IPS-11a (cell line): Measurements from ENCODE around the gene TUBA3E.
"Not testable (repeated sequence)": the region's sequence is repeated elsewhere in the genome, so short reads cannot be mapped to it uniquely, and the experiment has no call there.

Source experiments
- H3K4me3 ChIP-seq: one replicate; pipeline ENCODE4 v1.5.1; 2013; ENCODE audit warnings: low read depth, low read length, control low read depth

The TUBA3E gene

GRCh38 chr2:130162968-130163367 lies 35.3 kb downstream of the TUBA3E start:
- no peak overlapping the region for H3K4me3 ChIP-seq

DNA sequence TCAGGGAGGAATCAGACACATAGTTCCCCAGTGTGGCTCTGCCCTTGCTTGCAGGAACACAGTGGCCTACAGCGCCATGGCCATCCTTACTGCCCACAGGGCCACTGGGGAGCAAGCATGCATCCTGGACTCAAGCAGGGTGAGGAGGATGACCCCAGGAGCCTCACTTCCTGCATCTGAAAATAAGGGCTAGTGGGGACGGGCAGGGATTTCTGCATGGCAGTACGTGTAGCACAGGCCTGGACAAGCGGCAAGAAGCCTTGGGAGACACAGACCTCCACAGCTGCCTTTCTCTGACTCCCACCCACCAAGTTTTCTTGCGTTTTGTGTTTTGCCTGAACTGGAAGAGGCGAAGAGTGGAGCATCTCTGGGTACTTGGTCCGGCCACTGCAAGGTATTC lies 35.8 kb downstream of the TUBA3E start:
- H3K4me3 ChIP-seq: not testable (repeated sequence)

- H3K4me3 ChIP-seq: not testable (repeated sequence)
Observed at GRCh38 chr2:130160838-130161705, 37.2 kb downstream of the TUBA3E start.

DNA sequence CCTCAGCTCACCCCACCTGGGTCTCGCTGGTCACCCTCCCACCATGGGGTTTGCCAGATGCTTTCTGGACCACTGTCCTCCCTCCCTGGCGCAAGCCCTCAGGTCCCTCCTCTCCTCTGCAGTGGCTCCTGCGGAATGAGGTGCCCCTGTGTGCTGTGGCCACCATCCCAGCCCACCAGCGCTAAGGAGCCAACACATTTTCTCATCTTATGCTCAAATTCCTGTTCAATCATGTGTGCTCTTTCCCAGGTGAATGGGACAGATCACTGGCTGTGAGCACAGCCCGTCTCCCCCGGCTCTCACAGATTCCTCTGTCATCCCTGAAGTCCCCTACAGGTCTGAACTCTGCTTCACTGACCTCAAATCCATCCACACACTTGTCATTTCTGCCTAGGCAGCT lies 38.1 kb downstream of the TUBA3E start:
- H3K4me3 ChIP-seq: no peak overlapping the region

DNA sequence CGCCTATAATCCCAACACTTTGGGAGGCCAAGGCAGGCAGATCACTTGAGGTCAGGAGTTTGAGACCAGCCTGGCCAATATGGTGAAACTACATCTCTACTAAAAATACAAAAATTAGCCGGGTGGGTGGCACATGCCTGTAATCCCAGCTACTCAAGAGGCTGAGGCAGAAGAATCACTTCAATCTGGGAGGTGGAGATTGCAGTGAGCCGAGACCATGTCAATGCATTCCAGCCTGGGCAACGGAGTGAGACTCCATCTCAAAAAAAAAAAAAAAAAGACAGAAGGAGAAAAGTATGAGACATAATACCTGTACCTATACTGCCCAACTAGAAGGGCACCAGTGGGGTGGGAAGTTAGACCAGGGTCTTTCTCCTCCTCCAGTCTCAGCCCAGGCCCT lies 38.9 kb downstream of the TUBA3E start:
- H3K4me3 ChIP-seq: not testable (repeated sequence)

DNA sequence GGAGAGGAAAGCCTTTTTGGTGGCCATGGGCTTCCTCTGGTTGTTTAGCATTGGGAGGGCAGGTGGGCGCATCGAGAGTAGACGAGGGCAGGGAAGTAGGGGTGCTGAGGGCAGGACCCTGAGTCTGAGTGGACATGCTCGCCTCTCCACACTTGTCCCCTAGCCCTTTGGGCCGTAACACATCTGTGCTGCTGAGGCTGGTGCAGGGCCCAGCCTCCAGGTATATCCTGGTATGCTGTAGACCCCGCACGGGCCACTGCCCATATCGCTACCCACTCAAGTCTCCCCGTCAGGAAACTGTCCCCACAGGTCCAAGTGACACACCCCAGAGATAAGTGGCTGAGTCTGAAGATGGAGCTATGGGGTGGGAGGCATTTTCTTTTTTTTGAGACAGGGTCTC lies 39.6 kb downstream of the TUBA3E start:
- H3K4me3 ChIP-seq: no peak overlapping the region

DNA sequence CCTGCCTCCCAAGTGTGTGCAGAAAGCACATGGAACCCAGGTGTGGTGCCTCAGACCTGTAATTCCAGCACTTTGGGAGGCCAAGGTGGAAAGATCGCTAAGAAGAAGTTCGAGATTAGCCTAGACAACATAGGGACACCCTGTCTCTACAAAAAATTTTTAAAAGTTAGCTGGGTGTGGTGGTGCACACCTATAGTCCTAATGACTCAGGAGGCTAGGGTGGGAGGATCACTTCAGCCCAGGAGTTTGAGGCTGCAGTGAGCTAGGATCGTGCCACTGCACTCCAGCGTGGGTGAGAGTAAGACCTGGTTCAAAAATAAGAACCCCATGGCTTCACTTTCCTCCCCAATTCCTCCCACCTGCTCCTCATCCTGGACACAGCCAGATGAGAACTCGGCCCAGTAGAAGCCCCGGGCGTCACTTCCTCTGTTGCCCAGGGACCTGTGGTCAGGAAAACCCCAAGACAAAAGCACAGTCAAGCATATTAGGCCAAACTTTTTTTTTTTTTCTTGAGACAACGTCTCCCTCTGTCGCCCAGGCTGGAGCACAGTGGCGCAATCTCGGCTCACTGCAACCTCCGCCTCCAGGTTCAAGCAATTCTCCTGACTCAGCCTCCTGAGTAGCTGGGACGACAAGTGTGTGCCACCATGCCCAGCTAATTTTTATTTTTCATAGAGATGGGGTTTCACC lies 40.3 kb downstream of the TUBA3E start:
- not testable (repeated sequence) for H3K4me3 ChIP-seq

DNA sequence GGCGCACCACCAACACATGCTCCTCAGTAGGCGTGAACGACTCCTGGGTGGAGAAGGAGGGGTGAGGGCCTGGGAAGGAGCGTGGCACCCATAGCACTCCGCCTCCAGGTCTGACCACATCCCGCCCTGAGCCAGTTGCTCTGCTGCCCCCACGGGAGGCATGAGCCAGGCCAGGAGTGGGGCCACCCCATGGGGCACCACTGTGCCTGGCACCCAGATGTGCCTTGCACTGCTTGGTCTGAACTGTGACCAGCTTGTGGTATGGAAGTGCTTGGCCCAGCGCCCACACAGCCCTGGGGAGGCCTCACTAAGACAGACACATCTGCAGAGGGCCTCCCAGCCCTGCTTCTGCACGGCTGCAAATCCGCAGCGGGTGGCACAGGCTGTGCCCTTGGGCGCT lies 40.9 kb downstream of the TUBA3E start:
- not testable (repeated sequence) for H3K4me3 ChIP-seq

DNA sequence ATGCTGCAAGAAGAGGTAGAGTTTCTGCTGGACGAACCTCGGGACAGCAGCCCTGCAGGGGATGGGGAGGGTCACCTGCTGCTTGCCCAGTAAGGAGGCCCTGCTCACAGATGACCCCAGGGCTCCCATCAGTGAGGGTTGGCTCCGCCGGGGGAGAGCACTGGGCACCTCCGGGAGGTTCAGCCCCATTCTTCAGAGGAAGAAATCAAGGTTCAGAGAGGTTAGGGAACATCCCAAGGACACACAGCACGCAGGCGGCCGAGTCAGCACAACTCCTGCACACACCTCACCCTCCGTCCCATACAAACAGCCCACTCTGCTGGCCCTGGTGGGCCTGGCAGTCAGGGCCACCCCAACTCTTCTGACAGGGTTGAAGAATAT lies 41.6 kb downstream of the TUBA3E start:
- H3K4me3 ChIP-seq: no peak overlapping the region

- not testable (repeated sequence) for H3K4me3 ChIP-seq
Observed at GRCh38 chr2:130155956-130156623, 42.1 kb downstream of the TUBA3E start.

DNA sequence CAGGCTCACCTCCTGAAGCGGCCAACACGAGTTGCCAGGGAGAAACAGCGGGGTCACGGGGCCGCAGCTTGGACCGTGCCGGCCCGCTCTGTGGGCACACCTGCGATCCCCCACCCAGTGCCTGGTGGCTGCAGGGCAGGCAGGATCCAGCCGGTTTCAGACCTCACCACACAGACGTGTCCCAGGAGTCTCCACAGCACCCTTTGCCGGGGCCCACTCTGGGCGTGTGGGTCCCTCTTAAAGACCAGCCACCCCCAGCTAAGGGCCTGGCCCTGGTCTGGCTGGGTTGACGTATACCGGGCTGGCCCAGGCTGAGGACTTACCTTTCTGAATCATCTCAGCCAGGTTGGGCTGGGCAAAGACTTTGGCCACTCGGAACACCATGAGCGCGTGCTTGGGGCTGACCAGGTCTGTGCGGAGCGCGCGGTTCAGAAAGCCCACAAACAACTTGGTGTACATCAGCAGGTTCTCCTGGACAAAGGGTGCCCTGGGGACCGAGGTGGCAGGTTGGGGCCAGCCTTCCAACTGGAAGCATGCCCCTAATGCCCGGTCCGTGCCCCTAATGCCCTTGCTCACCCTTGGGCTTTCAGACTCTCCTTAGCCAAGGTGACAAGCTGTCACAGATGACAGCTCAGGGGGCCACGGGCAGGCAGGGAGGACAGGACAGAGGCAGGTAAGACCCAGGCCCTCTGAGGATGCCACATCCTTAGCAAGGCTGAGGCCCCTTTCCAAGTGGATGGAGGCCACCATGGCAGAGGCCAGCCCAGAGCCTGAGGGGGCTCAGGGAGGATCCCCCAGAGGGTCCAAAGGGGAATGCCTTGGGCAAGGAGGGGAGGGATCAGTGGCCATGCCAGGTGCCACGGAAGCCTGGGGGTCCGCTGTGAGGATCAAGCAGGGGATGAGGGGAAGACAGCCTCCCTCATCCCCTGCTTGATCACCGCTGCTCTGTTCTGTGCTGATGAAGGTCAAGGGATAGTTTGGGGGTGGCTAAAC lies 43.2 kb downstream of the TUBA3E start:
- H3K4me3 ChIP-seq: no peak overlapping the region

GRCh38 chr2:130154423-130154770 lies 43.8 kb downstream of the TUBA3E start:
- not testable (repeated sequence) for H3K4me3 ChIP-seq

- H3K4me3 ChIP-seq: not testable (repeated sequence)
Observed at GRCh38 chr2:130153721-130154422, 44.4 kb downstream of the TUBA3E start.

DNA sequence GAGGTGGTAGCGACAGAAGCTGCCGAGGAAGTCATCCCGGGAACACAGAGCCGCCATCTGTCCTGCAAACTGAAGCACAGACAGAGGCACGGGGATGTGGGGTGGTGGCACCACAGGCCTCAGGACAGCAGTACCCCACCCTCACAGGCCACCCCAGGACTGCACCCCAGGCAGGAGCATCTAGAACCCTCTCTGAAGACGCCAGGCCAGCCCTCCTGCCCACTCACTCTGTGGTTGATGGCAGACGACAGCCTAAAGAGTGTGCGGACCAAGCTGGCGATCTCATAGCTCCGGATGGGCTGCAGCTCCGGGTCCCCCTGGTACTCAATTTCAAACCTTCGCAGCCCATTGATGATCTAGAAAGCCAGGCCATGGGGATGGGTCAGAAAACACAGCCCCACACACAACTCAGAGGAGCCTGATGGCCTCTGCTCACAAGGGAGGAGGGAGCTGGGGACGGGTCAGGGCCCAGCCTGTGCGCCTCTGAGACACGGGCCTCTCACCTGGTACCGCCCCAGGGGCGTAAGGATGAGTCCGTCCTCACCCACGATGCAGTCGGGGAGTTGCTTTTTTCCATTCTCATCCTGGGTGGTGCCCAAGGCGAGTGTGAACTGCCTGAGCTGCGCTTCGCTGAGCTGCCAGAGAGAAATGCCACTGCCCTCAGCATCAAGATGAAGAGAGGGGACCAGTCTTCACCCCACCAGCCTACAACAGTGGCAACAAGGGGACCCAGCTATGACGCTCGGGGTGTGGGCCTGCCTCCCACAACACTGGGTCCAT lies 45.2 kb downstream of the TUBA3E start:
- no peak overlapping the region for H3K4me3 ChIP-seq

GRCh38 chr2:130152136-130152815 lies 46.0 kb downstream of the TUBA3E start:
- H3K4me3 ChIP-seq: not testable (repeated sequence)

- H3K4me3 ChIP-seq: not testable (repeated sequence)
Observed at GRCh38 chr2:130151145-130151512, 47.1 kb downstream of the TUBA3E start.

- H3K4me3 ChIP-seq: no peak overlapping the region
Observed at GRCh38 chr2:130150181-130151144, 47.8 kb downstream of the TUBA3E start.

GRCh38 chr2:130148515-130148914 lies 49.7 kb downstream of the TUBA3E start:
- H3K4me3 ChIP-seq: not testable (repeated sequence)
